ENCODE measurements around the gene BCAR3.

Gene BCAR3

DNA sequence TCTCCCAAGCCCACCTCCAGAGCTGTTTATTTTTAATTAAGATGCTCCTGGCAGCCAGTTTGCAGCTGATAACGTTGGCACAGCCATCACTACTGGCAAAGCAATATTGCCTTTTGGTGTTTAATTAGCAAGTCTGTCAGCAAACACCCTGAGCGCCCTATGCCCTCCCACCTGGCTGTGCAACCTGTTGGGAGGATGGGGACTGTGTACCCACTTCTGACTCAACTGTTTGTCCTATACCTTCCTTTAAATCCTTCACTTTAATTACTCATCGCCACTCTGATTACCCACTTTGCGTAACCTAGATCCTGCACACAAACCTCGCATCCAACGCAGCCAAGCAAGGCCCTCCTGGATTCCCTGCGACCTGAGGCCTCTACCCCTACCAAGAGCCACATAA is 67.1 kb downstream of the BCAR3 start:
- peak; percentile 68 for DNase-seq

DNA sequence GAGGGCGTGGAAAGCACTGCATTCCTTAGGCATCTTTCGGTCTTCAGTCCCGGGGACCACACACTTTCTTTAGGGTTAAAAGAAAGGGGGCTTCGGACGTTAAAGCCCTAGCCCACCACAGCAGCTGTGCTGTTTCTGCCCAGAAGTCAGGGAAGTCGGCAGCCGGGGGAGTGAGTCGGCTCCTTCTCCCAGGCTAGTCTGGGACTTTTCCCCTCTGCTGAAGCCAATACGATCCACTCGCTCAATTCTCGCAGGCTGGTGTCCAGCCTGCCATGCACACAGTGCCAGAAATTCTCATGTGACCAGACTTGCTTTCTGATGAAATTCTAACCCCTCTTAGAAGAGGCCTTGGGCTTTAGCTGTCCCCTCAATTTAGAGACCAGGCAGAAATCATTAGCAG is 67.7 kb downstream of the BCAR3 start:
- peak; percentile 60 for DNase-seq

DNA sequence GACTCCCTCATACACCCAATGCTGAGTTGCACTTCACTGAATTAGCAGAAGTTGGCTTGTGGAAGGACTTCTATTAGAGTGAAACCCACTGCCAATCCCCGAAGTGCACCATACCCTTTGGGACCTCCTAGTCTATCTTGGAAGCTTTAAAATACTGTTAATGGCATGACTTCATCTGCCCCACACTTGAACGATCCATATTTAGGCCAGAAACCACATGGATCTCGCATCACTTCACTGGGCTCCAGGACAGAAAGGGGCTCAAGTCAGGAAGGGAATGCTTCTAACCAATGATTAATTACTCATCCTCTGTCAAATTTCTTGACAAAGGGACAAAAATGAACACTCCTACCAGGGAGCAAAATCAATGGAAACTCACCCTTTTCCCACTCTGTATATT is 69.1 kb downstream of the BCAR3 start:
- no peak for DNase-seq

DNA sequence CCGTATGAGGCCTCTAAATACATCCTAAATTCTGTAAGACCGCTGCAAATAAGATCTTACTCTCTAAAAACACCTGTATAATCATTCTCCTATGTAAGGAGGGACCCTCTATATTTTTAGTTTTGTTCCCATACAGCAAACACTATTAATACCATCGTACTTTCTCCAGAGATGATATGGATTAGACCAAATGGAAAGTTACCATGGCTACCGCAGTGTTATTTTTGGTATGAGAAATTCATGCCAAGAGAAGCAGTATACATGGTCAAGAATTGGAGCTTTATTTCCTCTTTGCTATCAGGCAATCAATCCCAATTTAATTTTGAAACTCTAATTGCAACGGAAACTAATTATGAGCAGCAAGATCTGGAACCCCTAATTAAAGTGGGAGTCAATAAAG is 70.0 kb downstream of the BCAR3 start:
- DNase-seq = no peak

DNA sequence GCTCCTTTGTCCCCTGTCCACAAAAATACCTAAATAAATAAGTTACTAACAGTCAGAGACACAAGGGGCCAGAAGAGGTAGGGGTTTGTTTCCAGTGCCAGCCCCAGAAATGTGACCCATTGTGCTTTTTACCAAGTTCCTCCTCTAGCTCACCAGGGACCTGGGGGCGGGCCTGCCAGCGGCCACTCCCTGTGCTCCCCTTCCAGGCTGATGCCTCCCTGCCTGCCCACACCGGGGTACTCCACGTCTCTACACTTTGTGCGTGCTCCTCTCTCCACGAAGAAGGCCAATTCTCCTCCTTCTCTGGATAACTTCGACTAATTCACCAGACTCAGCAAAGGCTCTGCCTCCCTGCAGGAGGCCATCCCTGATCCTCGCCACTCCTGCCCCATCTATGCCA is 72.1 kb downstream of the BCAR3 start:
- DNase-seq = no peak

DNA sequence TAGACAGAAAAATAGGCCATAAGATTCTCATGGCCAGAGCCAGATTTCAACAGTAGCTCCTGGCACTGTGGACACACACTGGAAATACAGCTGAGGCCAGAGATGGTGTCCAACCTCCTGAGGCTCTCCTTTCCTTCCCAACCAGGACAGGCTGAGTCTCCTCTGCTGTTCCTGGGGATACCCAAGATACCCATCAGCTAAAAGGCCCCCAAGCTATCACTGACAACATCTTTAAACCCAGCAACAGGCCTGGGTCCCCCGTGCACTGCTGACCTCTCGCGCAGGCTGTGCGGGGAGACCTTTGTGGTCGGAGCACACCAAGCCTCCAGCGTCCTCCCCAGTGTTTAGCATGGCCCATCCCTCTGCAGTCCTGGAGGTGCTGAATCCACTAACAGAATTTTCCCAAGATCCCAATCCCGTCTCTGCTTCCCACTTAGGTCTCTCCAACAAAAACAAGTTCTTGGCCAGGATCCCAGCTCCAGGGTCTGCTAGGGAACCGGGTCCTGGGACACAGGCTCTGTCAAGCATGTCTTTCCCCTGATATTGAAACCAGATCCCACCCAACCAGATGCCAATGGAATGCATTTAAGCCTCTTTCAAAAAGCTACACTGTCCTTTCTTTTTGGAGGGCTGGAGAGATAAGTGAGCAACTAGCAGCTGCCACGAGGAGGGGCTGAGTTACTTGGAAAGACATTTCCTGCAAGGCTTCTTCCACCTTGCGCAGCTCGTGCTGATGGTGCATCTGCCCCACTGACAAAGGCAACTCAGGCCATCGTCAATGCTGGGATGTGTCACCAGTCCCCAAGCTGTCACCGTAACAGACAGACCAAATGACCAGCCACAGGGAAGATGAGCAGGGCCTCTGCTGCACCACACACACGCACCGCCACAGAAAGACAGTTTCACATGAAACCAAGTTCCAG is 73.2 kb downstream of the BCAR3 start:
- no peak for DNase-seq

DNA sequence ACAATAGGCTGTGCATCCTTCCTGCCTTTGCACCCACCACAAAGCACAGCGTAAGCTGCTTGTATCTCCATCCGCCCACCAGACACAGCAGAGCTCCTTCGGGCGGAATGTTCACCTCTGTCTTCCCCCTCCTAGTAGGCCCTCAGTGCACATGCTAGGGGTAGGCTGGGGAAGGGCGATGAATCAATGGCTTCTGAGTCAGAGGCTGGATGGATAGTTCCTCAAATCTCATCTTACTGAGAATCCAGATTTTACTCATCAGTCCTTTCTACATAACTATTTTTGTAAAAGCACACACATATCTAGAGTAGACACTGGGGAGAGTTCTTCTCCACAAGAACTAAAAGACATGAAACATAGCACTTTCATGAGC is 73.8 kb downstream of the BCAR3 start:
- no peak for DNase-seq

DNA sequence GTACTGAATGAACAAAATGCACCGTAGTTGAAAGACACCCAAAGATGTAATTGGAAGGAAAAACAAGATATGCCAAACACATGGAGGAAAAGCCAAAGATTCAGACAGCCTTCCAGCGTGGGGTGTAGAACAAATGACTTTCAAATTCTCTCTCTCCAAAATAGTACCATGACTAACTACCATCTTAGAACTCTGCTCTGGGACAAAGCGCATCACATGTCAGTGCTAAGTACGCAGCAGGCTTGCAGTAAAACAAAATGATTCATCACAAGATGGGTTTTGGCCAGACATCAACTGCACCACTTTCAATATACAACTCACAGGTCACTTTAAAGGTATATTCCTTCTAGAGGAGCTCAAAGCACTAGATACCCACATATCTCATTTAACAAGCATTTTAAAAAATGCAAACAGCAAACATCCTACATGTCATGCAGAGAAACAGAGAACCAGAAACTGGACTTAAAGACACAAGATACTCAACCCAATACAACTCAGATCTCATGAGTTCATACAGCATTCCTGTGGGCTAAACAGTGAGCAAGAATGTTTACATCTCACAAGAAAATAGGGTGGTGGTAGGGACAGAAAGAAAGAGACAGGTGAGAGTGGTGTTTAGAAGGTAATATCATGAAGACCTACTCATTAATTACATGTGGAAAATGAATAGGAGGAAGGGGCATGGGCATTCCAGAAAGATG is 75.7 kb downstream of the BCAR3 start:
- DNase-seq = no peak

DNA sequence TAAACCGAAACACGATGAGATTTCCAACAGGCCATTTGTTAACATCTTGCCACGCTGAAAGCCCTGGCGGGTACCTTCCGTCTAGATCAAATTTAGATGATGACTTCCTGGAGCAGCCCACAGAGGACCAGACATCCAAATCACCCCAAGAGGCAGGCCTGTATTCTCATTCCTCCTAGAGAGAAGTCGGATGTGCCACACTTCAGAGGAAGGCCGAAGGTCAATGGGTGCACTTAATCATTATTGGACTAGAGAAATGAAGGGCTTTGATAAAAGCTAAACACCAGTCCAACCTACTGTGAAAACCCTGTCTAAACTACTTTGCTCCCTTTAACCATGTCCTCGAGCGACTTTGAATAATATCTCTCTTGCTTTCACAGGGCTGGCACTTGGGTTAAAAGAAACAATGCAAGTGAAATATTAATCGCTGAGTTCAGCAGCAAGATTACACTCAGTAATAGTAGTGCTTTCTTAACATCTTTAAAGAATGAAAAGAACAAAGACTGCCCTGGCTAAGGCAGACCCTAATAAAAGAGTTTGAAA is 76.5 kb downstream of the BCAR3 start:
- no peak for DNase-seq

DNA sequence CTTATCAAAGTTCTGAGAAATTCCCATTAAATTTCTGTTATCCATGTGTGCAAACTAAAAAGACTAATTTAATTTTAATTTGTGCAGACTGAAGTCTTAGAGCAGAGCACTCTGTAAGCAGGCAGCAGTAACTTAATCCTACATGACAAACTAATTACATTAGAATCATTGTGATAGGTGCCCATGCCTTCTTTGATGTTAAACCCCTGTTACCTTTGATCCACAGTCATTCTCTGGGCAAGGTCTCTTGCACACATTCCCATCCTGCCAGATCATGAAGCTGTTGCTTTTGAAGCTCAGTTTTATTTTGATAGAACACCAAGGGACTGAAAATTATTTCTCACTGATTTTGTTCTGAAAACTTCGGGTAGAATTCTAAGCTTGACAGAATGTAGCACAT is 77.2 kb downstream of the BCAR3 start:
- no peak for DNase-seq

DNA sequence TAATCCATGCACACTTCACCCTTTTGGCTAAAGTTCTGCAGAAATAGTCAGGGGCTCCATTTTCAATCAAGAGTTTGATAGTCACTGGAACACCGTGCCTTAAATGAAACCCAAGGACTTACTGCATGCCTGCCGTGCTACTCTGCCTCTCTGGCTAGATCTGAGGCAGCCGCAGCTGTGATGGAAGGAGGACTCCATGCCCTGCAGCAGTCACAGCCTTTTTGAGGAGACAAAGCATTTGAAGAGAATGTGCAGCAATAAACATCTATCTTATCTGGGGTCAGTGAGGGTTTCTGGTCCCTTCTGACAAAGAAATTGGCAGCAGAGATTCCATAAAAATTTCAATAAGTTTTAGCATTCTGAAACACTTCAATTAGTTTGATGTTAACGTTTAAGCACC is 78.0 kb downstream of the BCAR3 start:
- DNase-seq = no peak

DNA sequence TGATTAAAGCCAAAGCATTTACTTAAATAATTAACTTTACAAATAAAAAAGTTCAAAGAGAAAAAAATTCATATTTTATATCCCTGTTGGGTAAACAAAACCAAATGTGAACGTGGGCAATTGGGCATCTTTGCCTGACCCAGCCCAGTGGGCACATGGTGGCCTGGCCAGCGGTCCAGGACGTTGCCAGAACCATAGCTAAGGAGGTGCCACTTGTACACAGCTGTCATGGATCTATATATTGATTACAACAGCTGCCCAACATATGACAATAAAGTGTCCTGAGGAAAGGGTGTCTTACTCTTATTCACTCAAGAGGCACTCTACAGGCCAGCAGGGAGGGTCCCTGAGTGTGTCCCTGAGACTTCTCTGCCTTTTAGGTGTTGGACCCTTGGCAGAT is 78.5 kb downstream of the BCAR3 start:
- DNase-seq = no peak

DNA sequence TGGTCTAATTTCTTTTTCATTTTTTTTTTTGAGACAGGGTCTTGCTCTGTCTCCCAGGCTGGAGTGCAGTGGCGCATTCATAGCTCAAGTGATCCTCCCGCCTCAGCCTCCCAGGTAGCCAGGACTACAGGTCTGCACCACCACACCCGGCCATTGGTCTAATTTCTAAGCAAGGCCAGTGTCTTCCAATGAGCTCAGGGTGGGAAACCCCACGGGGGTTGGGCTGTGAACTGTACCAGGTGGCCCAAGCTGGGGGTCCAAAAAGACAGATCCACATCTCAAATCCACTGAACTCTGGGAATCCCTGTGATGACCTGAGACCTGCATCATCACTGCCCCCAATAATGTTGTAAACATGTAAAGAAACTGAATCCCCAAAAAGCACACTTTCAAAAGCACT is 79.5 kb downstream of the BCAR3 start:
- DNase-seq = no peak

DNA sequence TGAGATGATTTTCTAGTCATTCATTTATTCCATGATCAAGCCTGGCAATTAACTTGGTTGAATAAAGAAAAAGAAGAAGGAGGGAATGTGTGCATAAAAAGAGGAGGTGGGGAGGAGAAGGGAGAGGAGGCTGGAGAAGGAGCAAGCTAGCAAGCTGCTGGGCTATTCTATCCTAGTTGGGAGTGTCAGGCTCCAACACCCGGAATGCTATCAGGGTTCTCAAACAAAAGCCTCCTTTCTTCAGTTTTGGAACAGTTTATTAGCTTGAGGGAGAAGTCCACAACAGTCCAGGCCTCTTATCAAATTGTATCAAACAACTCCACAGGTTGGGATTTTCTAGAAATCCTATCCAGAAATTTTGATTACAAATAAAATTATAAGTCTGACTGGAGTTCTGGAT is 80.0 kb downstream of the BCAR3 start:
- no peak for DNase-seq

DNA sequence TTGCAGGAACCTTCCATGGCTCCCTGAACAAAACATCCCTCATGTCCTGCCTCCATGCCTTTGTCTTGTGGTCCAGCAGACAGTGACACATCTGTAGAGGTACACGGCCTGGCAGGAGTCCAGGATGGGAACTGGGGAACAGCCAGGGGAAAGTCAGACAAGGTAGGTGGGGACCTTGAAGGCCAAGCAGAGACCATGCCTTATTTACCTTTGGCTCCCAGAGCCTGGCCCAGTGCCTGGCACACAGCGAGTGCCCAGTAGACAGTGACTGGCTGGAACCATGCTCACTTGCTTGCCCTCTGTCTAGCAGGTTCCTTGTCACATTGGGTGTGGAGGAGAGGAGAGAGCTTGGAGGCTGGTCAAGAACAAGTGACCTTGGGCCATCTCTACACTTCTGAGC is 81.0 kb downstream of the BCAR3 start:
- no peak for DNase-seq

DNA sequence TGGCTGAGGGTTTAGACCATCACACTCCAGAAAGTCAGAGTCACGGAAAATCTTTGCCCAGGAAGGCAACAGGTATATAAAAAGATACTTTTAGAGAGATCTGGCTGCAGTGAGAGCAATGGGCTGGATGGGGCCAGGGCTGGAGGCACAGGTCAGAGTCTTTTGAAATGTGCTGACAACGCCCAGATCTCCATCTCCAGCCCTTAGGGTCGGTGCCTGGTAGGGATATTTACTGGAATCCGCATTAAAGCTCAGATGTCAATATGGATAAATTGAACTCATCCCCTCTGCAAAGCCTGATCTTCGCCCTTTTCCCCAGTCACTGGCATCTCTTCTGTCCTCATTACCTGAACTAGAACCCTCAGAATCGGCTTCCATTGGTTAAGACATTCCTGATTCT is 82.2 kb downstream of the BCAR3 start:
- DNase-seq = no peak

DNA sequence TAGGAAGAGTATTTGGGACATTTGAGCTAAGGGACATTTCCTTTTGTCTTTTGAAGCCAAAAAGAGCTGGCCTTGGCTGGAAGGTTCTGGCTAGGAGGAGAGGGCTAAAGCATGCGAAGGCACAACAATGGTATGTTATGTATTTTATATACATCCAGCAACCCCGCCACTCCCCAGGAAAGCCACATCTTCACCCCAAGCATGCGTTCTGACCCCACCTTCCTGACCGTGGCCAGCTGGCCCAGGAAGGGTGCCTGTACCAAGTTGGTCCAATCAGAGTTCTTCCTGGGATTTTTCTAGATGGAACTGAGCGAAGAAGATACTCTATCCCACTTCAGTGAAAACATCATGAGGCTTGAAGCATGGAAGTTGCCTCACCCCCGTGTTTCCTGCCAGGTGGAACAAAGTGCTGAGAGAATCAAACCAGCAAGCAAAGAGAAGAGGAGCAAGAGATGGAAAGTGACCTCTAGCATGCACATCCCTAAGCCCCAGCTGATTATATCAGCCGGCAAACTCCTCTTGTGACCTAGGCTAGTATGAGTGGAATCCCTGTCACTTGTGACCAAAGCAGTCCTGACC is 82.7 kb downstream of the BCAR3 start:
- DNase-seq = no peak

DNA sequence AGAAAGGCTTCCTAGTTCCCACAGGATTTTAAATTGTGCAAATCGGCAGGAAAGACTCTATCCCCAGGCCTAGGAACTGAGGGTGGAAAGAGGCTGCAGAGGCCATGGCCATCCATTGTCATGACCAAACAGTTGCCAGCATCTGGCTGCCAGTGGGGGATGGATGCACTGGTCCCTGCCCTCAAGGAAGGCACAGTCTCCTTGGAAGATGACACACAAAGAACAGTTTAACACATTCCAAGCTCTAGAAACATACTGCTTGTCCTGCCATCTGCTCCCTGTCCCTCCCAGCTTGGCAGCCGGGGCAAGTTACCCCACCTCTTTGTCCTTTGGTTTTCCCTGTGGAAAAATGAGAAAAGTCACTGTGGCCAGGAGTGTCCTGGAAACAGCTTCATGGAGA is 83.2 kb downstream of the BCAR3 start:
- no peak for DNase-seq

DNA sequence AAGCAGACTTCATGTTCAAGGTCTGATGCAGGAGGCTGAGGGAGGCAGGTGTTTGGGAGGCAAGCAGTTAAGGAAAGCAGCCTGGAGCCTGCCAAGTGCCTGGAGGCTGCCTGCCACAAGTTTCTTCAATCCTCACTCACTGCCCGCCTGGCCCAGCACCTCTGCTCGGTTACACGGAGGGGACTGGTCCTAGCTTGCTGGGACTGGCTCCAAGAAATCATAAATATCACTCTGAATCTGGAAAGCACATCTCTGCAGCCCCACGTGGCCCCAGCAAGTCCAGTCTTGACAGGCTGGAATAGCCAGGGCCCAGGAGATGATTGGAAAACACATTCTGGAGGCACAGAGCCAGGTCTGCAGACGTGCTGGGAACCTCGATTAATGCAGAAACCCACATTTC is 83.9 kb downstream of the BCAR3 start:
- DNase-seq = peak; percentile 28

DNA sequence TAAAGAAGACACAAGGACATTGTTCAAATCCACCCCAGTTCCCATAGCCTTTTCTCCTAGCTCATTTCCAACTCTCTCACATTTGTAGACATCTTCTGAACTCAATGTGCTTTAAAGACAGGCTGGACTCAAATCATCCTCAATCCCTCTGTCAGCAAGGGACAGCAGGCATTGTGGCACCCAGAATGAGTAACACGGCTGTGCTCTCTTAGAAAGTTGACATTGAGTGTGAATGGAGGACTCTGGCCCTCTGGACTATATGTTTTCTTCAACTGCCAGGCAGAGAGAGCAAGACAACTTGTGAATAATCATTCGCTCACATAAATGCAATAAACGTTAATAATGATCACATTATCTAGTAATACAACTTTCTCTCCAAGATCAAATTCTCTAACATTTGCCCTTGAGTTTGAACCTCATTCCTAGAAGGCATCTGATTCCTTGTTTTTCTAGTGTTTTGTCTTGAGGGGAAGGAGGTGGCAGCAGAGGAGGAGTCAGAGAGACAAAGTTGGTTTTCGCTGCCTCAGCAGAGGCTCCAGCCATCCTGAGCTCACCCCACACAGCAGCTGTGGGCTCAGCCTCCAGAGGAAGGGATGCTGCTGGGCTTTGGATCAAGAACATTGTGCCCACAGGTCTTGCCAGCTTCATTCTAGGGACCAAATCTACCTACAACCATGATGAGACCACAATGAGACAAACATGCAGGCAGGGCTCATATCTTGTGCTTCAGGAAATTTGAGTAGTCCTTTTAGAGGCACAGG is 85.1 kb downstream of the BCAR3 start:
- no peak for DNase-seq

DNA sequence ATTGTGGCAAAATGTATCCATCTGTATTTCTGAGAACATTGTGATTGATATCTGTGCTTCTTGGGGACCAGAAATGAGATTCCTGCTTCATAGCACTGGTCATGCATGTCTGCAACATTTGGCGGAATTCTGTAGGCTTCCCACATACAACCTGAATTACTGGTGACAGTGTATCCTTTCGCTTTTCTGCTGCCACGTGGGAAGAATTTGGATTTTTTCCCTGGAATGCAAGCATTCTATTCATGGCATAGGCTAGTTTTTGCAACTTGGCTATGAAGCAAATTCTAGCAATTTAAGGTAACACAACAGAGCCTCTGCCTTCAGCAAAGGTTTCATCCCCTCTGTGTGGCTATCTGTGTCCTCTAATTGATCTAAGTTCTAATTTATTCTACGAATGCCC is 85.9 kb downstream of the BCAR3 start:
- DNase-seq = no peak

DNA sequence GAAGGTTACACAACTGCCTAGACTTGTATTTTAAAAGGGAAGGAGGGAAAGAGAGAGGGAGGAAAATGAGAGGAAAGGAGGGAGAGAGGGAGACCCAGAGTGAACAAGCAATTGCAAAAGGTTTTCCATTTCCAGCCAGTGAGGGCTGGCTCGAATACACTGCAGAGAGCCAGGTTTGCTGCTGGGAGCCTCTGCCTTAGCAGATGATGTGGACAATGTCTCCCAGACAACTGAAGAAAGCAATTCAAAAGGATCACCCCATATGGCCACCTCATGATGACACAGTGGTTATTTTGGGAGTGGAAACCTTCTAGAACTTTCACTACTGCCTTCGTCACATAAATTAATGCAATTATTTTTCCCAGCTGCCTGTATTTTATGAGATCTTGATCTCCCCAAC is 86.4 kb downstream of the BCAR3 start:
- DNase-seq = no peak

DNA sequence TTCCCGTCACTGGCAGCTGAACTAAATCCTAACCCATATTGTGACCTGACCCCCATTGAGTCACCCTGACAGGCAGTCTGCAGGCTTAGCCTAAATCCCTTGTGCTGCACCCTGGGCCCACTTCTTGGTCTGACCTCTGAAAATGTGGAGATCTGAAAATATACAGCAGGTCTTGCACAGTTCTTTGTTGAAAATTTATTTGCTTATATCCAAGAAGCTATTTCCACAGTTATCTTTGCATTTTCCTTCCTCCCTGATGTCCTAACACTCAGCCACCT is 87.1 kb downstream of the BCAR3 start:
- DNase-seq = no peak

Data from NCI-H1092 treated with DMSO at 0.1 percent for 48 hours (cell line).